Measurements from ENCODE around the gene GPR101.

Gene GPR101

GRCh38 chrX:137033774-137034507 is at the start of gene GPR101:
Gene GPR101 (minus strand): TSS chrX:137033995. CDS start chrX:137031674, 2,321 bp downstream.
- H3K4me3 Mint-ChIP-seq, result no peak within 1 kb of the TSS
- no peaks in the 10 kb centered on the region for H3K9me3 Mint-ChIP-seq
- peaks cover 28% of the 10 kb centered on the region for H3K27me3 Mint-ChIP-seq
- intact Hi-C loops (cut with micrococcal nuclease), result no loop called here
- no peak within 1 kb of the TSS for H3K27ac Mint-ChIP-seq
- no peaks in the 10 kb centered on the region for H3K4me1 Mint-ChIP-seq (ENCODE audit: low read depth)
- H3K36me3 Mint-ChIP-seq (ENCODE audit: low read depth), result no peaks in the 10 kb centered on the region

GRCh38 chrX:137081239-137081638 is 47.4 kb upstream of the GPR101 start:
- H3K27me3 Mint-ChIP-seq, result peaks cover 2% of the 10 kb centered on the region
- H3K9me3 Mint-ChIP-seq, result no peaks in the 10 kb centered on the region
- H3K36me3 Mint-ChIP-seq (ENCODE audit: low read depth), result no peaks in the 10 kb centered on the region
- H3K27ac Mint-ChIP-seq, result no peak overlapping the region
- H3K4me1 Mint-ChIP-seq (ENCODE audit: low read depth), result no peaks in the 10 kb centered on the region
- intact Hi-C loops (cut with micrococcal nuclease), result no loop called here
- H3K4me3 Mint-ChIP-seq, result no peak overlapping the region

- Mint-ChIP-seq H3K4me3 (no peak overlapping the region), H3K27ac (no peak overlapping the region), H3K4me1 (ENCODE audit: low read depth) (no peaks in the 10 kb centered on the region), H3K9me3 (no peaks in the 10 kb centered on the region), H3K27me3 (no peaks in the 10 kb centered on the region), H3K36me3 (ENCODE audit: low read depth) (no peaks in the 10 kb centered on the region)
- intact Hi-C loops (cut with micrococcal nuclease), result no loop called here
Observed at GRCh38 chrX:137072396-137072795, 38.6 kb upstream of the GPR101 start.

GRCh38 chrX:137071596-137071995 is 37.8 kb upstream of the GPR101 start:
- H3K4me3 Mint-ChIP-seq, result no peak overlapping the region
- H3K27me3 Mint-ChIP-seq, result no peaks in the 10 kb centered on the region
- intact Hi-C loops (cut with micrococcal nuclease), result no loop called here
- no peaks in the 10 kb centered on the region for H3K4me1 Mint-ChIP-seq (ENCODE audit: low read depth)
- H3K36me3 Mint-ChIP-seq (ENCODE audit: low read depth), result no peaks in the 10 kb centered on the region
- no peak overlapping the region for H3K27ac Mint-ChIP-seq
- no peaks in the 10 kb centered on the region for H3K9me3 Mint-ChIP-seq

- H3K36me3 Mint-ChIP-seq (ENCODE audit: low read depth), result no peaks in the 10 kb centered on the region
- no peaks in the 10 kb centered on the region for H3K4me1 Mint-ChIP-seq (ENCODE audit: low read depth)
- no peak overlapping the region for H3K27ac Mint-ChIP-seq
- no peaks in the 10 kb centered on the region for H3K27me3 Mint-ChIP-seq
- H3K9me3 Mint-ChIP-seq, result no peaks in the 10 kb centered on the region
- H3K4me3 Mint-ChIP-seq, result no peak overlapping the region
- intact Hi-C loops (cut with micrococcal nuclease), result no loop called here
Observed at GRCh38 chrX:137067147-137067546, 33.4 kb upstream of the GPR101 start.

- H3K4me1 Mint-ChIP-seq (ENCODE audit: low read depth), result no peaks in the 10 kb centered on the region
- no peaks in the 10 kb centered on the region for H3K9me3 Mint-ChIP-seq
- H3K36me3 Mint-ChIP-seq (ENCODE audit: low read depth), result no peaks in the 10 kb centered on the region
- H3K27ac Mint-ChIP-seq, result no peak overlapping the region
- H3K27me3 Mint-ChIP-seq, result peaks cover 2% of the 10 kb centered on the region
- no peak overlapping the region for H3K4me3 Mint-ChIP-seq
- intact Hi-C loops (cut with micrococcal nuclease), result no loop called here
Observed at GRCh38 chrX:137062915-137063617, 29.3 kb upstream of the GPR101 start.

GRCh38 chrX:137058339-137059127 is 24.7 kb upstream of the GPR101 start:
- H3K4me1 Mint-ChIP-seq (ENCODE audit: low read depth), result no peaks in the 10 kb centered on the region
- H3K27ac Mint-ChIP-seq, result no peak overlapping the region
- H3K9me3 Mint-ChIP-seq, result no peaks in the 10 kb centered on the region
- H3K4me3 Mint-ChIP-seq, result no peak overlapping the region
- peaks cover 16% of the 10 kb centered on the region for H3K27me3 Mint-ChIP-seq
- H3K36me3 Mint-ChIP-seq (ENCODE audit: low read depth), result no peaks in the 10 kb centered on the region
- intact Hi-C loops (cut with micrococcal nuclease), result no loop called here

- peak overlapping the region; percentile 72 for H3K4me3 Mint-ChIP-seq
- H3K36me3 Mint-ChIP-seq (ENCODE audit: low read depth), result no peaks in the 10 kb centered on the region
- intact Hi-C loops (cut with micrococcal nuclease), result loop anchor here (2.0 to 5.0 kb wide), 2 partner anchors 98 to 445 kb away; no protein-coding TSS in a partner anchor
- H3K4me1 Mint-ChIP-seq (ENCODE audit: low read depth), result peaks cover 13% of the 10 kb centered on the region
- no peaks in the 10 kb centered on the region for H3K9me3 Mint-ChIP-seq
- peaks cover 51% of the 10 kb centered on the region for H3K27me3 Mint-ChIP-seq
- no peak overlapping the region for H3K27ac Mint-ChIP-seq
Observed at GRCh38 chrX:137052643-137053235, 18.9 kb upstream of the GPR101 start.

GRCh38 chrX:137051978-137052642 is 18.3 kb upstream of the GPR101 start:
- no peaks in the 10 kb centered on the region for H3K9me3 Mint-ChIP-seq
- no peaks in the 10 kb centered on the region for H3K36me3 Mint-ChIP-seq (ENCODE audit: low read depth)
- H3K4me1 Mint-ChIP-seq (ENCODE audit: low read depth), result peaks cover 13% of the 10 kb centered on the region
- H3K27me3 Mint-ChIP-seq, result peaks cover 51% of the 10 kb centered on the region
- H3K4me3 Mint-ChIP-seq, result peak overlapping the region; percentile 72
- intact Hi-C loops (cut with micrococcal nuclease), result loop anchor here (2.0 to 5.0 kb wide), 2 partner anchors 97 to 445 kb away; no protein-coding TSS in a partner anchor
- H3K27ac Mint-ChIP-seq, result no peak overlapping the region

GRCh38 chrX:137044893-137045292 is 11.1 kb upstream of the GPR101 start:
- Mint-ChIP-seq H3K4me3 (no peak overlapping the region), H3K36me3 (ENCODE audit: low read depth) (no peaks in the 10 kb centered on the region), H3K9me3 (no peaks in the 10 kb centered on the region), H3K27ac (no peak overlapping the region), H3K27me3 (peaks cover 12% of the 10 kb centered on the region), H3K4me1 (ENCODE audit: low read depth) (no peaks in the 10 kb centered on the region)
- intact Hi-C loops (cut with micrococcal nuclease), result no loop called here

GRCh38 chrX:137043736-137044135 is 9.9 kb upstream of the GPR101 start:
- H3K36me3 Mint-ChIP-seq (ENCODE audit: low read depth), result no peaks in the 10 kb centered on the region
- peaks cover 13% of the 10 kb centered on the region for H3K27me3 Mint-ChIP-seq
- H3K4me1 Mint-ChIP-seq (ENCODE audit: low read depth), result no peaks in the 10 kb centered on the region
- intact Hi-C loops (cut with micrococcal nuclease), result no loop called here
- H3K4me3 Mint-ChIP-seq, result no peak overlapping the region
- no peaks in the 10 kb centered on the region for H3K9me3 Mint-ChIP-seq
- H3K27ac Mint-ChIP-seq, result no peak overlapping the region

- Mint-ChIP-seq H3K4me3 (no peak overlapping the region), H3K4me1 (ENCODE audit: low read depth) (no peaks in the 10 kb centered on the region), H3K27ac (no peak overlapping the region), H3K27me3 (peaks cover 11% of the 10 kb centered on the region), H3K36me3 (ENCODE audit: low read depth) (no peaks in the 10 kb centered on the region), H3K9me3 (no peaks in the 10 kb centered on the region)
- intact Hi-C loops (cut with micrococcal nuclease), result no loop called here
Observed at GRCh38 chrX:137041329-137041728, 7.5 kb upstream of the GPR101 start.

GRCh38 chrX:137040113-137040794 is 6.5 kb upstream of the GPR101 start:
- H3K27me3 Mint-ChIP-seq, result peaks cover 20% of the 10 kb centered on the region

More at GRCh38 chrX:137040113-137040794, 6.5 kb upstream of the GPR101 start:
- no peaks in the 10 kb centered on the region for H3K9me3 Mint-ChIP-seq
- intact Hi-C loops (cut with micrococcal nuclease), result no loop called here
- no peaks in the 10 kb centered on the region for H3K4me1 Mint-ChIP-seq (ENCODE audit: low read depth)
- H3K27ac Mint-ChIP-seq, result no peak overlapping the region
- H3K4me3 Mint-ChIP-seq, result no peak overlapping the region
- H3K36me3 Mint-ChIP-seq (ENCODE audit: low read depth), result no peaks in the 10 kb centered on the region
